Endodermal cell (in vitro differentiated cells): ENCODE results near the gene FTO. TPM values are rescaled to one million over a fixed set of nuclear protein-coding genes. Genes with fewer than 3 reads are reported as not detected.

Experiments used
- DNase-seq: peaks from one replicate; pipeline ENCODE4 v3.0.0-alpha.2; 2017
- H3K27ac ChIP-seq: 2 replicates; pipeline ENCODE4 v1.5.1; 2013; ENCODE audit warnings: mild to moderate bottlenecking, low read depth, low read length, moderate library complexity
- H3K27me3 ChIP-seq: 2 replicates; pipeline ENCODE4 v1.6.1; 2013; ENCODE audit warnings: mild to moderate bottlenecking, low read length, moderate library complexity; ENCODE audit not compliant: insufficient read depth, control insufficient read depth, poor library complexity, severe bottlenecking
- H3K36me3 ChIP-seq: 2 replicates; pipeline ENCODE4 v1.7.0; 2013; ENCODE audit warnings: mild to moderate bottlenecking, low read length, moderate library complexity; ENCODE audit not compliant: control insufficient read depth, insufficient read depth
- H3K4me1 ChIP-seq: one replicate; pipeline ENCODE4 v1.7.0; 2013; ENCODE audit warnings: low read length; ENCODE audit not compliant: control insufficient read depth, insufficient read depth
- H3K4me3 ChIP-seq: 2 replicates; pipeline ENCODE4 v1.5.1; 2013; ENCODE audit warnings: mild to moderate bottlenecking, low read length, moderate library complexity
- H3K9ac ChIP-seq: 2 replicates; pipeline ENCODE4 v1.6.1; 2013; ENCODE audit warnings: mild to moderate bottlenecking, low read length, moderate library complexity; ENCODE audit not compliant: poor library complexity, severe bottlenecking; ENCODE audit errors: extremely low read depth
- H3K9me3 ChIP-seq: 2 replicates; pipeline ENCODE4 v1.6.1; 2013; ENCODE audit warnings: mild to moderate bottlenecking, low read length, moderate library complexity; ENCODE audit not compliant: control insufficient read depth
- H3K27ac Mint-ChIP-seq: 2 replicates; pipeline ENCODE4 v1.8.0; 2020; ENCODE audit warnings: mixed read lengths
- H3K27me3 Mint-ChIP-seq: 2 replicates; pipeline ENCODE4 v1.8.0; 2021; ENCODE audit warnings: mild to moderate bottlenecking, mixed read lengths; ENCODE audit not compliant: insufficient read depth
- H3K36me3 Mint-ChIP-seq: 2 replicates; pipeline ENCODE4 v1.8.0; 2020; ENCODE audit warnings: low read depth, mixed read lengths
- H3K4me1 Mint-ChIP-seq: 2 replicates; pipeline ENCODE4 v1.8.0; 2020; ENCODE audit warnings: mixed read lengths
- H3K4me3 Mint-ChIP-seq: 2 replicates; pipeline ENCODE4 v1.8.0; 2020; ENCODE audit warnings: mild to moderate bottlenecking, moderate library complexity, mixed read lengths
- H3K9me3 Mint-ChIP-seq: 2 replicates; pipeline ENCODE4 v1.8.0; 2020; ENCODE audit warnings: mild to moderate bottlenecking, mixed read lengths
- CTCF ChIP-seq: fragments of 200-600 bp; sonication (generic); conservative IDR thresholded peaks from 2 replicates; pipeline ENCODE4 v1.5.0; 2021; ENCODE audit warnings: antibody characterized with exemption, mild to moderate bottlenecking
- WGBS, 2 experiments: methylation state at CpG; one replicate each; pipeline versions ENCODE4 v1.1.5 to v1.1.7; 2013; ENCODE audit warnings: missing lambda C conversion rate in 2 of 2, mixed read lengths in 1 of 2; ENCODE audit not compliant: insufficient coverage in 1 of 2, insufficient read length in 1 of 2; 5-methylcytosine and 5-hydroxymethylcytosine counted together
- total RNA-seq, 2 donors: library from RNA; stranded (reverse); fragmentation: NEBNext Ultra II Directional in 1 of 2; extraction: Animal tissue kit (Norgen Biotek cat#: 25700) in 1 of 2; gene quantifications; 2 replicates in 1 of 2; 3 replicates in 1 of 2; pipeline ENCODE4 v1.2.1, GENCODE V29; 2021

The FTO gene
- total RNA-seq, 2 donors from 2014 or later, result 80.3 to 102 TPM

DNA sequence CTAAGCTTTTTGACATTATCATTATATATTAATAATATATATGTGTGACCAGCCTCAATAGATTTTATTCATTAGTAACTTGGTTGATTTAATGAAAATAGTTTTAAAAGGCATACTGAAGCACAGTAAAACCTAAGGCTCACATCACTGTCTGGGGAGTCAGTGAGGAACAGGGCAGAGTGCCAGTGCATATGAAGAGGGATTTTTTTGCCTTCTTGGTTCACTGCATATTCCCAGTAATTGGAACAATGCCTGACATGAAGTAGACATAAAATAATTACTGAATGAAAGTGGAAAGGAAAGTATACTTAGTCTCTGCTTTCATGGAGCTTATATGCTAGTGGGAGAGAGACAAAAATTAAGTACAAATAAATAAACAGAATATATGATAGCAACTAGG lies 81.1 kb downstream of the FTO start:
- Mint-ChIP-seq H3K27me3 (no peaks in the 10 kb centered on the region), H3K27ac (no peak overlapping the region), H3K4me1 (no peaks in the 10 kb centered on the region), H3K36me3 (no peaks in the 10 kb centered on the region), H3K9me3 (no peaks in the 10 kb centered on the region), H3K4me3 (no peak overlapping the region)
- Histone ChIP-seq H3K9me3 (no peaks in the 10 kb centered on the region), H3K4me3 (no peak overlapping the region), H3K4me1 (no peaks in the 10 kb centered on the region), H3K27ac (no peak overlapping the region), H3K36me3 (no peaks in the 10 kb centered on the region), H3K9ac (no peak overlapping the region), H3K27me3 (no peaks in the 10 kb centered on the region)
- DNase-seq, result no peak
- TF ChIP-seq CTCF, result no peak

- no peak overlapping the region for H3K4me3 Mint-ChIP-seq
- no peaks in the 10 kb centered on the region for H3K36me3 Mint-ChIP-seq
- H3K9ac ChIP-seq, result no peak overlapping the region
- no peaks in the 10 kb centered on the region for H3K27me3 Mint-ChIP-seq
- H3K9me3 ChIP-seq, result no peaks in the 10 kb centered on the region
- H3K9me3 Mint-ChIP-seq, result no peaks in the 10 kb centered on the region
- DNase-seq, result no peak
- no peaks in the 10 kb centered on the region for H3K4me1 Mint-ChIP-seq
- no peaks in the 10 kb centered on the region for H3K27me3 ChIP-seq
- TF ChIP-seq CTCF, result no peak
- H3K36me3 ChIP-seq, result no peaks in the 10 kb centered on the region
- H3K4me3 ChIP-seq, result no peak overlapping the region
- no peak overlapping the region for H3K27ac Mint-ChIP-seq
- H3K4me1 ChIP-seq, result no peaks in the 10 kb centered on the region
- H3K27ac ChIP-seq, result no peak overlapping the region
- 69% methylated on average over 2 of the region's 3 CpGs; no CpG with 5 or more reads in 1 of the 2 experiments for WGBS, 2 experiments
Observed at GRCh38 chr16:53785916-53786315, 82.0 kb downstream of the FTO start.

GRCh38 chr16:53787423-53787822 lies 83.5 kb downstream of the FTO start:
- Histone ChIP-seq H3K4me1 (no peaks in the 10 kb centered on the region), H3K27ac (no peak overlapping the region), H3K36me3 (no peaks in the 10 kb centered on the region), H3K9me3 (no peaks in the 10 kb centered on the region), H3K27me3 (no peaks in the 10 kb centered on the region), H3K9ac (no peak overlapping the region), H3K4me3 (no peak overlapping the region)
- no peak for TF ChIP-seq CTCF
- Mint-ChIP-seq H3K36me3 (no peaks in the 10 kb centered on the region), H3K27ac (no peak overlapping the region), H3K4me3 (no peak overlapping the region), H3K27me3 (no peaks in the 10 kb centered on the region), H3K4me1 (no peaks in the 10 kb centered on the region), H3K9me3 (no peaks in the 10 kb centered on the region)
- DNase-seq, result no peak
- WGBS, 2 experiments, result 98 to 100% methylated on average over 1 to 2 of the region's 2 CpGs
